SKM-1 (cell line): Measurements from ENCODE around the gene SLC4A8.
"Not testable (repeated sequence)": the region's sequence is repeated elsewhere in the genome, so short reads cannot be mapped to it uniquely, and the experiment has no call there.

Source experiments
- DNase-seq: peaks from one replicate; lab custom pipeline; 2025; ENCODE audit not compliant: unreplicated experiment; lab: John Stamatoyannopoulos, UW

SLC4A8 gene

DNA sequence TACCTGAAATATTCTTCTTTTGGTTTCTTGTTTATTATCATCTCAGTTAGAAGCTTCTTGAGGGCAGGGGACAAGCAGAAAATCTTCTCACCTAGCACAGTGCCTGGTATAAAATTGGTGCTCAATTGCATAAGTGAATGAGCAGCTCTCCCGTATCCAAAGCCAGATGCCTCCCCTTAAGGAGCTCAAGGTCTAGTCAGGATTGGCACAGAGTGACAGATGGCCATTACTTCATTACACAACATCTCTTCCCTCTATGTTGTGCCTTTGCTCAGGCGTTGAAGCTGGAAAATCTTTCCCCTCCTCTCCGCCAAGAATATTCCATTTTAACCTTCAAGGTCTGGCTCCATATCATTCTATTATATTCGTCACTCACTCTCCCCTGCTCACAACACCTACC is 3.6 kb downstream of the SLC4A8 start:
- no peak for DNase-seq

DNA sequence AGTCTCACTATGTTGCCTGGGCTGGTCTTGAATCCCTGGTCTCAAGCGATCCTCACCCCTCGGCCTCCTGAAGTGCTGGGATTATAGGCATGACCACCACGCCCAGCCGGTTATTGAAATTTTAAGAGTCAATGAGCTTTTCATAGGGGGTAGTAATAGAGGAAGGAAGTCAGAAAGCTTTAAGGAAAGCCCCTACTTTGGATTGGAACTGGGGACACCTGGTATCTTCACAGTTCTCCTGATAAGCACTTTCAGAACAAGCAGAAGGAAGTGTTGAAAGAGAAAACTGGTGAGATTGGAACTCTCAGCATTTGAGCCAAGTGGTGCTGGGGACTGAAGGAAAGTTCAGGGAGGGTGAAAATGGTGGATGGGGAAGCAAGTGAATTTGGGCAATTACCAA is 5.1 kb downstream of the SLC4A8 start:
- DNase-seq: no peak

DNA sequence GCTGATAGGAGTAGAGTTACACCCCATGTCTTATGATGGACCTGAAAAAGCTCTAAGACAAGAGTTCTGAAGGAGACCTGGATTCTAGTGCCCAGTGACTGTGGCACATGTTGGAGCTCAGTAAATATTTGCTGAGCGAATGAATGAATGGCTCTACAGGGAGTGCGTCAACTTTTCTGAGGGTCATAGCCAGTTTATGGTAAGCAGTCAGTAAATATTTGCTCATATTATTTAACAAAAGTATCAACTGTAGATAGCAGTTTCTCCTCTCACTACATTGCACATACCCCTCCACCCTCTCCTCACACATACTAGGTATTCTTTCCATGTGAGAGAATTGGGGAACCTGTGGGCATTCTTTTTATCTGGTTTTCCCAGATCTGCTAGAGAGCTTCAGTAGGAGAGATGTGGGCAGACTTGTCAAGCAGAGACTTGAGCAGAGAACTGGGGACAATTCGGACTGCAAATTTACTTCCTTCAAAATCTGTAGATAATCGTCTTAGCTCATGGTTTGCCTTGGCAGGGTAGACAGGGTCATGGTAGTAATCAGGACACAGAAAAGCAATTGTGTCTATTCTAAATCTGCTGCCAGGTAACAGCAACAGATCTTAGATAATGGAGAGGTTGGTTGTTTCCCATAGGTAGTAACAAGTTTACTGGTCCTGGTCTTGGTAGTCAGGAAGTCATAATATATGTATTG is 5.7 kb downstream of the SLC4A8 start:
- DNase-seq: no peak

DNA sequence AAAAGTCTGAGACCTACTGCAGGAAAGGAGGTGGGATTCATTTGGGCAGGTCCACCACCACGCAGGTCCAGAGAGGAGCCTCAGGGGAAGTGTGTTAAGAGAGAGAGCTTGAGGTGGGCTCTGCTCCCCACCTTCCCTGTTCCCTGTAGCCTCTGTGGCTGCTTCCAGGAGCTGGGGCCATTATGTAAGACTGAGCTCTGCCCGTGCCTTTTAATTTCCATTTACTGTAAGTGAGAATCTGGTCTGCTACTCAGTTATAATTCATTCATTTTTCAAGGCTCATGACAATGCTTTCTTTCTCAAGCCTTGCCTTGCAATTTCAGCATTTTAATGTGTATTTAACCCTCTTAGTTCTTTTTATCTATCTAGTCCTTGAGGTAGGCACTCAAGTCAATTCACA is 8.3 kb downstream of the SLC4A8 start:
- DNase-seq: no peak

DNA sequence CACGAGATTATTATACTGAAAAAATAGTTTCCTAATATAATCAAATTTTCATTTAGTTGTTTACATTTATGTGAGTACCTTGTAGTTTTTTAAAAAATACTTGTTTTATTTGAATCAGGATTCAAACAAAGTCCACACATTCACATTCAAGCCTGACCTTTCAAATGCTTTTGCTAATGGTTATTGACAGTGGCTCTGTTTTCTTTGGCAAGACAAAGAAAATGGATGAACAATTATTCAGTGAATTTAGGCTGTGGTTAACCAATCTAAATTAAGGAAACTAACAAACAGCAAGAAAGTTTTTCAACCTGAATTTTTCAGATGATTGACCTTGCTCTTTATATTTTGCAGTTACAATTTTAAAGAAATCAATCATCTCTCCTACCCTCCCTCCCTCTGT is 9.7 kb downstream of the SLC4A8 start:
- no peak for DNase-seq

DNA sequence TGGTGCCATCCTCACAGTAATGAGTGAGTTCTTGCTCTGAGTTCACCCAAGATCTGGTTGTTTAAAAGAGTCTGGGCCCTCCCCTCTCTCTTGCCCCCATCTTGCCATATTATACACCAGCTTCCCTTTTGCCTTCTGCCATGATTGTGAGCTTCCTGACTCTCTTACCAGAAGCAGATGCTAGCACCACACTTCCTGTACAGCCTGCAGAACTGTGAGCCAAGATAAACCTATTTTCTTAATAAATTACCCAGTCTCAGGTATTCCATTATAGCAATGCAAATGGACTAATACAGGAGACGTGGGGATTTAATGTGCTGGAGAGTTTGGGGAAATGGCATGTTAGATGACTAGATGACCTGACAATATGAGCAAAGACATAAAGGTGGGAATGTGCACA is 12.8 kb downstream of the SLC4A8 start:
- no peak for DNase-seq

DNA sequence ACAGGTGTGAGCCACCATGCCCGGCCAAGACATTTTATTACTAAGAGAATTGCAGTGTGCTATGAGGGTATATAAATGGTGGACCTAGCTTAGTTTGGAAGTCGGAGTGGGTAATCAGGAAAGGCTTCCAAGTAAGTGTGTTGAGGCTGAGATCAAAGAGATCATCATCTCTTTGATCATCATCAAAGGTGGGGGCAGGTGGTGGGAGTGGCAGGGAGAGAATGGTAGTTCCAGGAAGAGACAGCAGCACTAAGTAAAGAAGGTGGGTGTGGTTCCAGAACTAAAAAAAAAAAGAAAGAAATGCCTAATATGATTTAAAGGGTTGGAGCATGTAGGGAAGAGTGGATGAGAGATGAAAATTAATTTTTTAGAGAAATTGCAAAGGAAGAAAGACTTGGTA is 14.7 kb downstream of the SLC4A8 start:
- DNase-seq: no peak

DNA sequence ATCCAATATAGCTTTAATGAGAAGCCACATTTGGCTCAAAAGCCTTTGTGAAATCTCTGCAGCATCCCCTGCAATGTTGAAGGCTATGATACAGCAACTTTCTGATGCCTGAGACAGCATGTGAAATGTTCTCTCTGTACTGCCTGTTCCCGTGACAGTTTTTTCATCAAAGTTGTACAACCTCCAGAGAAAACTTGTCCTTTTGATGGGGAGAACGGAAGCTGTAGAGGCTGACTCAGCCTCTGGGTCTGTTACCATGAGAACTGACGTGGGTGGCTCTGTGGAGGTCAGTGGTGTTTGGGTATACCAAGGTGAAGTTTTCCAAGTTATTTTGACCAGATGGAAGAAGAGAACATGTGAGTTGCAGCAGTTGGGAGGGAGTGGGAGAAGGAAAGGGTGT is 17.0 kb downstream of the SLC4A8 start:
- DNase-seq: no peak

DNA sequence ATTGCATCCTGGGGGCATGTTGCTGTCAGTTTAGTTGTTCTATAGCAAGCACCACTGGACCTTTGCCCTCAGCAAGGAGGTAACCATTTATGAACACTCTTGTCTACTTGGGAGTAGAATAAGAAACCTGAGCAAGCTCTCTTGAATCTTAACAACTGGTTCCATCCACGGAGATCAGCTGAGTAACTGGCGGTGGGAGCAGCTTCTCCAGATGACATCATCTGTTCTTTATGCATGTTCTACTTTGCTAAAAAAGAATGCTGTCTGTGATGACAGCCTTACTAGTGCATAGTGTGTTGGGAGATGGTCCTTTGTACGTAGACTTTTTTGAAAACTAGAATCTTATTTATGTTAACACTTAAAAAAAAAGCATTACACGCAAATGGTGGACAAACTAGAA is 17.7 kb downstream of the SLC4A8 start:
- DNase-seq: no peak

DNA sequence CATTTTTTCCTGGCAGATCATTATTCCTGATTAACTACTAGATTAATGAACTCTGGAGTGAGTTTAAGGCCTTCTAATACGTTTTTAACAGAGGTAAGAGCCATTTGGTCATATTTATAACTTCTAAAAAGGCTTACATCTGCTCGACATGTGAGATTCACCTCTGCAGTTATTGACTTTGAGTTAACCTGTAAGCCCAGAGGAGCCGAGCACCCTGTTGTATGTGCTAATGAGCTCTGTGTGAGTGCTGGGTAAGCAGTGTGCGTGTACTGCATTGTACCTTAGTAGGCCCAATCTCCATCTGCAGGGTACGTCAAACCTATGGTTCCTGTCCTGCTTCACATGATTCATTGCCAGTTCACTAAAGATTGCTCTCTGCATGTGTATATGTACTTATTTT is 18.9 kb downstream of the SLC4A8 start:
- no peak for DNase-seq

DNA sequence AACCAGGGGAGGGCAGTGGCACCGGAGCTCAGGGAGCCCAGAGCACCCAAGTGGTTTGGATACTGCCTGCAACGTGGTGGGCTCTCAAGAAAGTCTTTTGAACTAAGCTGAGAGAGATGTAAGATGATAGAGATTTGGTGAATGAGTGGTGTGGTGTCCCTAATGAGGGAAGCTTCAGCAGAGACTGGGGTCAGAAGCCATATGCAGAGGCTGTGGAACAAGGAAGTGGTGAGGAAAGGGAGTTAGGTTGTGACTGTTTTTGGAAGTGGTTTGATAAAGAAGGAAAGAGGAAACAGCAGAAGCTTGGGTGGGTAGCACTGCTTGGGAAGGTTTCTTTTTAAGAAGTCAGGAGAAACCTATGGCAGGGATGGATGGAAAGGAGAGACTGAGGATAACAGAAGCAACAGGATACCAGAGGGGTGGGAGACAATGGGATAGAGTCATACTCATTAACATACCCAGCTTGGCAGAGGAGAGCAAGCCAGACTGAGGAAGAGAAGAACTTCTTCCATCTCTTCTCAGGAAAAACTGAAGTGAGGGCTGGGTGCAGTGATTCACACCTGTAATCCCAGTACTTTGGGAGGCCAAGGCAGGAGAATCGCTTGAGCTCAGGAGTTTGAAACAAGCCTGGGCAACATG is 24.1 kb downstream of the SLC4A8 start:
- DNase-seq: peak; percentile 9

DNA sequence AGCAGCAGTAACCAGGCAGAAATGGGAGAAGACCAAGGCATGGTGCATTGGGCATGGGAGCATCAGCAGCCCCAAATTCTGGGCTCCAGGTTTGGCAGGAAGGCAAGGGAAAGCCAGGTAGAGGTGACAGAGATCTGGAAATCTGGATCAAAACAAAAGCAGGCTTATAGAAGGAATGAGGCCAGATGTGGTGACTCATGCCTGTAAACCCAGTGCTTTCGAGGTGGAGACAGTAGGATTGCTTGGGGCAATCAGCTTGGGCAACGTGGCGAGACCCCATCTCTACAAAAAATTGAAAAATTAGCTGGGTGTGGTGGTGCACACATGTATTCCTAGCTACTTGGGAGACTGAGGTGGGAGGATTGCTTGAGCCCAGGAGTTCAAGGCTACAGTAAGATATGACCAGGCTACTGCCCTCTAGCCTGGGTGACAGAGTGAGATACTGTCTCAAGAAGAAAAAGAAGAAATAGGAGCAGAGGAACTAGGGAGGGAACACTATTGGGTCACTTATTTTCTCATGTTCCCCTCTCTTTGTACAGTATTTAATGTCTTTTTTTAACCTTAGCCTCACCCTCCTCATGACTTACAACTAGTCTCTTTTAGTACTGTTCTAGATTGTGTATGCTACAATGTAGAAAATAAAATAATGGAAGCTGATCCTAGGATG is 25.1 kb downstream of the SLC4A8 start:
- no peak for DNase-seq

DNA sequence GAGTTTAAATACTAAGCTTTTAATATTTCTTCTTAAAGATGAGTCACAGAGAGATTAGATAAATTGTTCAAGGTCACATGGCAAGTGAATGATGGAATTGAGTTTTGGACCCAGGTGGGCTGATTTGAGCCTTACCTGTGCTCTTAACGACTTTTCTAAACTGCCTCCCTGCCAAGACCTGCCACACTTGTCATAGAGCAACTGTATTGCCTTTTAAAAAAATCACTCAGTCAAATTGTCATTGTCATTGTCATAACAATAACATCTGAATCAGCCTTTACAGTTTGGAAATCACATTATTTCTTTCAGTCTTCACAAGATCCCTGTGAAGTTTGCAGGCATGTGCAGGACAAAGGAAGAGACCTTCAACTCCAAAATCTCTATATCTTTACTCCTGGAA is 25.7 kb downstream of the SLC4A8 start:
- no peak for DNase-seq

DNA sequence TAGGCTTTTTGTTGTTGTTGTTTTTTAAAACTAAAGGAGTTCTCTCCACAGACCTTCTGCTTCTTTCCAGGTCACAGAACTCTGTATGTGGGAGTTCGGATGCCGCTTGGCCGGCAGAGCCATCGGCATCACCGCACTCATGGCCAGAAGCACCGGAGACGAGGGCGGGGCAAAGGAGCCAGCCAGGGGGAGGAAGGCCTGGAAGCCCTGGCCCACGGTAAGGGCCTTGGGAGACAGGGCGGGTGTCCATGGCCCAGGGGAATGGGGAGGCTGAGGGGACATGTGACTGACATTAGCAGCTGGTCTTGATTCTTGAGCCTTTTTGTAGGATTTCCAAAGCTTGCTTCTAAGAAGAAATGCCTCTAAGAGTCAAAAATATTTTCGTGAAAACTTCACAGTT is 26.2 kb downstream of the SLC4A8 start:
- DNase-seq: no peak

DNA sequence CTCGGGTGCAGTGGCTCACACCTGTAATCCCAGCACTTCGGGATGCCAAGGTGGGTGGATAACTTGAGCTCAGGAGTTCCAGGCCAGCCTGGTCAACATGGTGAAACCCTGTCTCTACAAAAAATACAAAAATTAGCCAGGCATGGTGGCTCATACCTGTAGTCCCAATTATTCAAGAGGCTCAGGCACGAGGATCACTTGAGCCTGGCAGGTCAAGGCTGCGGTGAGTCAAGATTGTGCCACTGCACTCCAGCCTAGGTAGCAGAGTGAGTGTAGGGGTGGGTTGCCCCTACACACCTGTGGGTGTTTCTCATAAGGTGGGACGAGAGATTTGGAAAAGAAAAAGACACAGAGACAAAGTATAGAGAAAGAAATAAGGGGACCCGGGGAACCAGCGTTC is 29.4 kb downstream of the SLC4A8 start:
- not testable (repeated sequence) for DNase-seq

DNA sequence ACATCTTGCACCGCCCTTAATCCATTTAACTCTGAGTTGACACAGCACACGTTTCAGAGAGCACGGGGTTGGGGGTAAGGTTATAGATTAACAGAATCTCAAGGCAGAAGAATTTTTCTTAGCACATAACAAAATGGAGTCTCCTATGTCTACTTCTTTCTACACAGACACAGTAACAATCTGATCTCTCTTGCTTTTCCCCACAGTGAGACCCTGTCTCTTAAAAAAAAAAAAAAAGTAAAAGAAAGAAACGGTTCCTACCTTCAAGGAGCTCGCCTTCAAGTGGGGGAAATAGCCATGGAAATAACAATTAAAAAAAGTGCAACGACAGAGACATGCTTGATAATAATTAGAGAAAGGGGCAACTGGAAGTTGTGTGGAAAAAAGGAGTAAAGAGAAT is 30.4 kb downstream of the SLC4A8 start:
- not testable (repeated sequence) for DNase-seq

DNA sequence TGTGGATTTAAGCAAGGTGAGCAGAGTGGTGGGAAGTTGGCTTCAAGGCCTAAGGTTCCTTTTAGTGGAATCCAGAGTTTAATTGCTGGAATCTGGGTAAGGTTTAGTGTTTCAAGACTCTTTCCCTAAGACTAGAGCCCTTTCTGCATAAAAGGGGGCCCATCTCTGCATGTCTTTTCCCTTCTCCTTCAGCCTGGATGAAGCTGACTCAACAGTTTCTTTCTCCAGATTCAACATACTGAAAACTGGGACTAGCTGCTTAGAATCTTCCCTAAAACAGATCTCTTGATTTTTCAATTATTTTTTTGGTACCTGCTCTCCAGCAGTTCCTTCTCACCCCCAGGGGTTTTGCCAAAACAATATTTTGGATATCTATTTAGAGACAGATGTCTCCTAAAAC is 34.0 kb downstream of the SLC4A8 start:
- no peak for DNase-seq

DNA sequence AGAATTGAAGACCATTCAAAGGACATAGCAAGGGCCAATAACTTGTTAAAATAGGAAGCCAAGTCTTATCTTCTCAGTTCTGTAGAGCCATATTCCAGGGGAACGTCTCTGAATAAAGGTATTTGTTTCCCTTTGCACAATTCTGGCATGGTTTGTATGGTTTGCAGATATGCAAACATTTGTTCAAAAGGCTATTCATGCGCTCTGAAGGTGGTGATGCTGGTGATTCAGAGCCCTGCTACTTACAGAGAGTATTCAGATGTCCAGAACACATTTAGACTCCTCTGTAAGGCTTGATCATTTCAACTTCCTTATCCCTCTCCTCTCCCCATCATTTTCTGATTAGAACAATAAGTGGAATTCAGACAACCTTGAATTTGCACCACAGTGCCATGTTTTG is 35.9 kb downstream of the SLC4A8 start:
- DNase-seq: no peak

DNA sequence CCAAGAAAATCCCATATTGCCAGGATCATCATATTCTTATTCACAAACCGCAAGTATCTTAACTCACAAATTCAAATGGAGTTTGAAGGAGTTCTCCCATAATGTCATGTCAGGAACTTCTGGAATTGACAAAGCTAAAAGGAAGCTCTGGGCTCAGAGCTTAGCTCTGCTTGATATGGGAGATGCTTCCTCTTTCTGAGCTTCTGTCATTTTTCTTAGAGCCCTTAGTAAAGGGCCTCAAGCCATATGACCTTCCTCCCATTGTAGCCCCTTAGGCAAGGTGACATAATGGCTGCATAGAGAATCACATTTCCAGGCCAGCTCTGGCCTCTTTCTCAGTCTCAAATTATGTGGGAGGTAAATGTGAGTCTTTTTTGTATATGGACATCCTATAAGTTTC is 40.9 kb downstream of the SLC4A8 start:
- DNase-seq: no peak

DNA sequence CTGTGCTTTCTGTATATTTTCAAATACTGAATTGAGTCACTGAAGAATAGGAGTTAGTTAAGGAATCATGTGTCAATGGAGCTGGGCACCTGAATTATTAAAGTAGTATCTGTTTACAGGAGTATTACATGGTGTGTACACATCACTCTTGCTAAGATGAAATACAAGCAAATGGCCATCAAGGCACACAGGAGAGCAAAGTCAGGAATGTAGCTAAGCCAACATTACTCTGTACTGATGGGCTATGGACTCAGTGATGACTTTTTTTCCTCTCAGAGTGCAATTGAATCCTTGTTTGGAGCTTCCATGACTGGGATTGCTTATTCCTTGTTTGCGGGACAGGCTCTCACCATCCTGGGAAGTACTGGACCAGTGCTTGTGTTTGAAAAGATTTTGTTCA is 45.5 kb downstream of the SLC4A8 start:
- no peak for DNase-seq

DNA sequence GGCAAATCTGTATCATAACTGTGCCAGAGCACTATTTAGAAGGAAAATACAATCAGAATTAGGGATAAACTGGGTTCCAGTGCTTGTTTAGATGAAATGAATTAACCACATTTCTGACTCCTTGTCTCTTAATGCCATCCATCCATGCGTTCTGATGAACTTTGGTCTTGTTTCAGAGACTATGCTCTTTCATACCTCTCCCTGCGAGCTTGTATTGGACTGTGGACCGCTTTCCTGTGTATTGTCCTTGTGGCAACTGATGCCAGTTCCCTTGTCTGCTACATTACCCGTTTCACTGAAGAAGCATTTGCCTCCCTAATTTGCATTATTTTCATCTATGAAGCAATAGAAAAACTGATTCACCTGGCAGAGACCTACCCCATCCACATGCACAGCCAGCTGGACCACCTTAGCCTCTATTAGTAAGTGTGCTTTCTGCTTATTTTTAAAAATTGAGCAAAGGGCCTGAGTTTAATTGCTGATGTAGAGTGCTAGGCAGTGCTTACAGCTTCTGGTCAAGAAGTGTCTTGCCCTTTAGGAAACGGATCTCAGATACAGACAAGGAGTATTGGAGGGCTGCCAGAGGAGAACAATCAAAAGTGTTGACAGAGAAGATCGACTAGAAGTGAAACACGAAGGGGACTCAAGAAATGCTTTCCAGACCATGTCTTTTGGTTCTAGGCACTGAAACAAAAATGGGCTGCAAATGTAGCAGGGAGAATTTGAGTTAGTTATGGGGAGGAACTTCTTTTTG is 46.7 kb downstream of the SLC4A8 start:
- no peak for DNase-seq

DNA sequence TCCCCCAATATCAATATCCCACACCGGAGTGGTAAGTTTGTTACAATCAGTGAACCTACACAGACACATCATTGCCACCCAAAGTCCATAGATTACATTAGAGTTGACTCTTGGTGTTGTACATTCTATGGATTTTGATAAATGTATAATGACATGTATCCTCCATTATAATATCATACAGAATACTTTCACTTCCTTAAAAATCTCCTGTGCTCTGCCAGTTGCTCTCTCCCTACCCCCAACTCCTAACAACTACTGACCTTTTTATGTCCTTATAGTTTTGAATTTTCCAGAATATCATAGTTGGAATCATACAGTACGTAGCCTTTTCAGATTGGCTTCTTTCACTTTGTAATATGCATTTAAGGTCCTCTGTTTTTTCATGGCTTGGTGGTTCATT is 48.4 kb downstream of the SLC4A8 start:
- no peak for DNase-seq
